ENCODE data around the gene FAM120A.

The FAM120A gene

GRCh38 chr9:93601666-93602065 is 150.2 kb downstream of the FAM120A start:
- H3K36me3 ChIP-seq (ENCODE audit: insufficient read depth, low read length), result no peaks in the 10 kb centered on the region
- H3K9me3 ChIP-seq (ENCODE audit: insufficient read depth, low read depth, low read length), result no peaks in the 10 kb centered on the region
- H3K9me2 ChIP-seq (replicated peaks; ENCODE audit: low read depth, low read length), result no peaks in the 10 kb centered on the region
- H3K9ac ChIP-seq (ENCODE audit: low read depth, low read length, poor library complexity, severe bottlenecking), result no peak overlapping the region
- no peak overlapping the region for H3K4me2 ChIP-seq (ENCODE audit: low read depth, low read length, poor library complexity, severe bottlenecking)
- no peaks in the 10 kb centered on the region for H3F3A ChIP-seq (ENCODE audit: low read depth)
- no peak overlapping the region for H2AFZ ChIP-seq (ENCODE audit: low read length)
- H3K4me3 ChIP-seq (ENCODE audit: low read length, poor library complexity, severe bottlenecking), result no peak overlapping the region
- TF ChIP-seq CTCF (conservative IDR thresholded peaks at IDR 0.05; ENCODE audit: low read length) (no peak), EZH2phosphoT487 (IDR thresholded peaks at IDR 0.05; ENCODE audit: borderline replicate concordance) (no peak)
- peaks cover 70% of the 10 kb centered on the region; the same call in 1 of the 2 replicates for H3K79me2 ChIP-seq (ENCODE audit: insufficient read depth, low read length)
- H3K4me1 ChIP-seq (ENCODE audit: insufficient read depth, low read length, poor library complexity, severe bottlenecking), result peaks cover 39% of the 10 kb centered on the region
- H3K27me3 ChIP-seq (ENCODE audit: insufficient read depth, low read length, poor library complexity, severe bottlenecking), result no peaks in the 10 kb centered on the region
- H4K20me1 ChIP-seq (ENCODE audit: insufficient read depth, low read length, poor library complexity, severe bottlenecking), result peaks cover 6% of the 10 kb centered on the region

GRCh38 chr9:93603011-93603410 is 151.5 kb downstream of the FAM120A start:
- Histone ChIP-seq H3K9me3 (ENCODE audit: insufficient read depth, low read depth, low read length) (no peaks in the 10 kb centered on the region), H3K79me2 (ENCODE audit: insufficient read depth, low read length) (peaks cover 65% of the 10 kb centered on the region; the same call in 1 of the 2 replicates), H3F3A (ENCODE audit: low read depth) (no peaks in the 10 kb centered on the region), H3K27me3 (ENCODE audit: insufficient read depth, low read length, poor library complexity, severe bottlenecking) (no peaks in the 10 kb centered on the region), H3K4me3 (ENCODE audit: low read length, poor library complexity, severe bottlenecking) (no peak overlapping the region), H2AFZ (ENCODE audit: low read length) (no peak overlapping the region), H3K4me2 (ENCODE audit: low read depth, low read length, poor library complexity, severe bottlenecking) (no peak overlapping the region), H4K20me1 (ENCODE audit: insufficient read depth, low read length, poor library complexity, severe bottlenecking) (peaks cover 6% of the 10 kb centered on the region), H3K4me1 (ENCODE audit: insufficient read depth, low read length, poor library complexity, severe bottlenecking) (peaks cover 32% of the 10 kb centered on the region), H3K9ac (ENCODE audit: low read depth, low read length, poor library complexity, severe bottlenecking) (no peak overlapping the region), H3K9me2 (replicated peaks; ENCODE audit: low read depth, low read length) (no peaks in the 10 kb centered on the region), H3K36me3 (ENCODE audit: insufficient read depth, low read length) (no peaks in the 10 kb centered on the region)
- TF ChIP-seq CTCF (conservative IDR thresholded peaks at IDR 0.05; ENCODE audit: low read length) (no peak), EZH2phosphoT487 (IDR thresholded peaks at IDR 0.05; ENCODE audit: borderline replicate concordance) (no peak)

- no peaks in the 10 kb centered on the region for H3K9me2 ChIP-seq (replicated peaks; ENCODE audit: low read depth, low read length)
- no peak overlapping the region for H2AFZ ChIP-seq (ENCODE audit: low read length)
- H3K9me3 ChIP-seq (ENCODE audit: insufficient read depth, low read depth, low read length), result no peaks in the 10 kb centered on the region
- peaks cover 6% of the 10 kb centered on the region for H4K20me1 ChIP-seq (ENCODE audit: insufficient read depth, low read length, poor library complexity, severe bottlenecking)
- no peaks in the 10 kb centered on the region for H3K27me3 ChIP-seq (ENCODE audit: insufficient read depth, low read length, poor library complexity, severe bottlenecking)
- H3K36me3 ChIP-seq (ENCODE audit: insufficient read depth, low read length), result no peaks in the 10 kb centered on the region
- H3K4me2 ChIP-seq (ENCODE audit: low read depth, low read length, poor library complexity, severe bottlenecking), result no peak overlapping the region
- H3K79me2 ChIP-seq (ENCODE audit: insufficient read depth, low read length), result peaks cover 56% of the 10 kb centered on the region; the same call in 1 of the 2 replicates
- no peak overlapping the region for H3K4me3 ChIP-seq (ENCODE audit: low read length, poor library complexity, severe bottlenecking)
- H3K4me1 ChIP-seq (ENCODE audit: insufficient read depth, low read length, poor library complexity, severe bottlenecking), result peaks cover 24% of the 10 kb centered on the region
- TF ChIP-seq CTCF (conservative IDR thresholded peaks at IDR 0.05; ENCODE audit: low read length), result no peak
- H3K9ac ChIP-seq (ENCODE audit: low read depth, low read length, poor library complexity, severe bottlenecking), result no peak overlapping the region
- H3F3A ChIP-seq (ENCODE audit: low read depth), result no peaks in the 10 kb centered on the region
Observed at GRCh38 chr9:93603906-93604326, 152.4 kb downstream of the FAM120A start.
